GM12801 (cell line): ENCODE data around the gene FCHO2.

Experiments used
- TF ChIP-seq, protein P1 (sequence below): IDR thresholded peaks from one replicate; pipeline ENCODE4 v1.5.1; 2011; ENCODE audit warnings: control low read depth; ENCODE audit not compliant: insufficient read length; ENCODE audit errors: extremely low read depth

The FCHO2 gene

DNA sequence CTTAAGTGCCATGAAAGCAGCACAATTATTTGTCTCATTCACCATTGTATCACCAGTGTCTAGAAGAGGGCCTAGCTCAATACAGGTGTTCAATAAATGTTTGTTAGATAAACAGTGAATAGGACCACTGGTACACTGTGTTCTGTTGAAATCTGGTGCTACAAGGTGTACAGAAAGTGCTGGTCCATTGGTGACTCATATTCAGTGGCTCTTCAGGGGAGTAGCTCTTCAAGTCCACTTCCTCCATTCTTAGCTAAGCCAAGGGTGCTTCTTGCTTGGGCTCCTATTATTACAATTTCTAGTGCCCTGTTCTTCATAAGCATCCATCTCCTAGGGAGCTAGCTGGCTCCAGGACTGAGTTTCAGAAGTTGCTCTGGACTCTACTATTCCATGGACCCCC is 6.4 kb upstream of the FCHO2 start:
- TF ChIP-seq, protein P1, sequence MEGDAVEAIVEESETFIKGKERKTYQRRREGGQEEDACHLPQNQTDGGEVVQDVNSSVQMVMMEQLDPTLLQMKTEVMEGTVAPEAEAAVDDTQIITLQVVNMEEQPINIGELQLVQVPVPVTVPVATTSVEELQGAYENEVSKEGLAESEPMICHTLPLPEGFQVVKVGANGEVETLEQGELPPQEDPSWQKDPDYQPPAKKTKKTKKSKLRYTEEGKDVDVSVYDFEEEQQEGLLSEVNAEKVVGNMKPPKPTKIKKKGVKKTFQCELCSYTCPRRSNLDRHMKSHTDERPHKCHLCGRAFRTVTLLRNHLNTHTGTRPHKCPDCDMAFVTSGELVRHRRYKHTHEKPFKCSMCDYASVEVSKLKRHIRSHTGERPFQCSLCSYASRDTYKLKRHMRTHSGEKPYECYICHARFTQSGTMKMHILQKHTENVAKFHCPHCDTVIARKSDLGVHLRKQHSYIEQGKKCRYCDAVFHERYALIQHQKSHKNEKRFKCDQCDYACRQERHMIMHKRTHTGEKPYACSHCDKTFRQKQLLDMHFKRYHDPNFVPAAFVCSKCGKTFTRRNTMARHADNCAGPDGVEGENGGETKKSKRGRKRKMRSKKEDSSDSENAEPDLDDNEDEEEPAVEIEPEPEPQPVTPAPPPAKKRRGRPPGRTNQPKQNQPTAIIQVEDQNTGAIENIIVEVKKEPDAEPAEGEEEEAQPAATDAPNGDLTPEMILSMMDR = no peak

DNA sequence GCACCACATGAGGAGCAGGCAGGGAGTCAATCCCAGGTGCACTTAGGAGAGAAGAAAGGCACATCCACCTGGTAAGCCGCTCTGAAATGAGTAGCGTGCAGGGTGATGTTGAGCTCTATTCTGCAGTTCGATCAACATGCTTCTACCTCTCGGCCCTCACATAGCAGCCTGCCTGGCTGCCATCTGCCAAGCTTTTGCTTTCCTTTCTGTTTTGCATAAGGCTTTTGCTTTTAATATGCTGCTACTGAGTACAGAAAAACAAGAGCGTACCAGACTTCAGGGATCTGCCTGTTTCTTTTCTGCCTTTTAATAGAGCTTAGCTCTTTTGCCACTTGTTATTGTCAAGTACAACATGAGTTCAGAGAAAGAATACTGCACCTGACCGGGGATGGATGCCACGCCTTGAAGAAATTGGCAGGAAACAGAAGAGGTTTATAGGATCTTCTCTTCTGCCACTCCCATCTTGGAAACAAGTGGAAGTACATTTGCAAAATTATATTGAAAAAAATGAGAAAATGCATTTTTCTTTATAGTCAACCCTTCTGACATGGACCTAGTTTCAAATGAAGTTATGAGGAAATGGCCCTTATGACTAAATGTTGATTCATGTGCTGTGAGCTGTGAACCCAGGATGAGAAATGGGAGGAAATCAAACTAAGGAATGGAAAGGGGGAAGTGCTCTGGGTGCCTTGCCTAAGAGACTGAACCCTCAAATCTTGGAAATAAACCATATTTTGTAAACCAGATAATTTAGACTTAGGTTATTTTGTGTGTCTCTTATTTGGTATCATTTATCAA is 4.0 kb upstream of the FCHO2 start:
- TF ChIP-seq, protein P1 = no peak

DNA sequence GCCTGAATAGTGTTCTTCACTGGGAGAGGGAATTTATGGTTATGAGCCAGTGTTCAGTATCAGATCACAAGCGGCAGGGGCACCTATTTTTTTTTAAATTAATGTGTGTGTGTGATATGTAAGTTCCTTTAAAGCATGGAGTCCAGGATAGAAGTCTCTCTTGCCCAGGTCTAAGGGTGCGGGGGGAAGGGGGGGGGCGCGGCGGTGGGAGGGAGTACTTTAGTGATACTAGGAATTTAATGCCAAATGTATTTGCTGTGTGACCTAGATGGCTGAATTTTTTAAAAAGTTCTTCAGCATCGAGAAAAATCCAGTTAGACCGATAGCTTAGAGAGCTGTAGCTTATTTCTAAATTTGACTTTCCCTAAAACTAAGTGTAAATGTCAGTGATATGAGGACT is 1.5 kb upstream of the FCHO2 start:
- TF ChIP-seq, protein P1 = no peak

GRCh38 chr5:72955143-72955767 is 586 bp upstream of the FCHO2 start:
- TF ChIP-seq, protein P1 = no peak

- TF ChIP-seq, protein P1 = no peak
Observed at GRCh38 chr5:72956324-72957140, 691 bp downstream of the FCHO2 start.

DNA sequence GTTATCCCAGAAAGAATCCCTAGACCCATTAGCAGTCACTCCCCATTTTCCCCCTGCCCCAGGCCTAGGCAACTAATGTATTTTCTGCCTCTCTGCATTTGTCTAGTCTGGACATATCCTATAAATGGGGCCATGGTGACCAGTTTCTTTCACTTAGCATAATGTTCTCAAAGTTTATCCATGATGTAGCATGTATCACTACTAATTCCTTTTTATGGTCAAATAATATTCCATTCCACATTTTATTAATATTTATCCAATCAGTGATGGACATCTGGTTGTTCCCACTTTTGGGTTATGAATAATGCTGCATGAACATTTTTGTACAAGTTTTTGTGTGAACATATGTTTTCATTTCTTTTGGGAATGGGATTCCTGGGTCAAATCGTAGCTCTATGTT is 1.5 kb downstream of the FCHO2 start:
- TF ChIP-seq, protein P1 = no peak

GRCh38 chr5:72959257-72959656 is 3.4 kb downstream of the FCHO2 start:
- TF ChIP-seq, protein P1 = no peak
